WTC11 (cell line): ENCODE results near the gene MAFB.

Source experiments
- ETV6 ChIP-seq: sonication (generic); formaldehyde crosslinking; IDR thresholded peaks from 2 replicates; pipeline ENCODE4 v1.8.1; 2022; ENCODE audit warnings: mild to moderate bottlenecking, missing genetic modification reagents
- IRF2 ChIP-seq: sonication (generic); formaldehyde crosslinking; IDR thresholded peaks from 2 replicates; pipeline ENCODE4 v1.8.0; 2022; ENCODE audit warnings: low read depth, missing genetic modification reagents, borderline replicate concordance
- JUN ChIP-seq: sonication (generic); formaldehyde crosslinking; IDR thresholded peaks from 2 replicates; pipeline ENCODE4 v1.8.0; 2023; ENCODE audit warnings: mild to moderate bottlenecking, missing genetic modification reagents
- MXD4 ChIP-seq: fragments of 250-450 bp; sonication (Bioruptor Pico); IDR thresholded peaks from 2 replicates; pipeline ENCODE4 v1.8.0; 2021; ENCODE audit warnings: mild to moderate bottlenecking, moderate library complexity, borderline replicate concordance
- RELA ChIP-seq: sonication (generic); formaldehyde crosslinking; IDR thresholded peaks from 2 replicates; pipeline ENCODE4 v1.8.1; 2022; ENCODE audit warnings: missing genetic modification reagents, mild to moderate bottlenecking, borderline replicate concordance
- TF ChIP-seq, protein P1 (sequence below): fragments of 200-600 bp; IDR thresholded peaks from 2 replicates; pipeline ENCODE4 v1.8.0; 2022; ENCODE audit warnings: antibody characterized with exemption
- TF ChIP-seq, protein P2 (sequence below): sonication (generic); formaldehyde crosslinking; IDR thresholded peaks from 2 replicates; pipeline ENCODE4 v1.8.0; 2022; ENCODE audit warnings: mild to moderate bottlenecking, missing genetic modification reagents
- TF ChIP-seq, protein P3 (sequence below): sonication (generic); formaldehyde crosslinking; IDR thresholded peaks from 2 replicates; pipeline ENCODE4 v1.8.1; 2023; ENCODE audit warnings: mild to moderate bottlenecking, missing genetic modification reagents, moderate library complexity
- TF ChIP-seq, protein P4 (sequence below): sonication (generic); formaldehyde crosslinking; IDR thresholded peaks from 2 replicates; pipeline ENCODE4 v1.8.1; 2023; ENCODE audit warnings: mild to moderate bottlenecking, missing genetic modification reagents
- TF ChIP-seq, protein P5 (sequence below): sonication (generic); formaldehyde crosslinking; IDR thresholded peaks from 2 replicates; pipeline ENCODE4 v1.8.1; 2022; ENCODE audit warnings: low read depth, missing genetic modification reagents, borderline replicate concordance
- TF ChIP-seq, protein P6 (sequence below): sonication (generic); formaldehyde crosslinking; conservative IDR thresholded peaks from 2 replicates; pipeline ENCODE4 v1.8.1; 2022; ENCODE audit warnings: mild to moderate bottlenecking, missing genetic modification reagents
- TF ChIP-seq, protein P7 (sequence below): fragments of 250-450 bp; sonication (Bioruptor Pico); IDR thresholded peaks from 2 replicates; pipeline ENCODE4 v1.9.0; 2021; ENCODE audit warnings: mild to moderate bottlenecking

DNA sequence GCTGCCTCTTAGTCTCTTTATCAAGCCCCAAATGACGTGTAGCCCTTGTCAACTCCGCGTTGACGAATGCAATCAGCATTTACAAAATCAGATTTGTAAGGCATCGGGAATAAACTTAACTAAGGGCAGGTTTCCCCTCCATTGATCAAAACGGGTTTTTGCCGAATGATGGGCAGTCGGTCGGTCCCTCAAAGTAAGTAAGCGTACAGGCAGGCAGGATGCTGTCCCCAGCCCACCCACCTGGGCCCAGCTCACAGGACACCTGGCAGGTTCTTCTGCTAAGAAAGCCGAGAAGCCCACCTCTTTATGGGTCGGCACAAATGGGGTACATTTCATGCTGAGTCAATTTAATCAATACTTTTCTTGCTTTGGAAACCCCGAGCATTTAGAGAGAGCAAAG lies 22.0 kb upstream of the MAFB start:
- TF ChIP-seq, protein P1, sequence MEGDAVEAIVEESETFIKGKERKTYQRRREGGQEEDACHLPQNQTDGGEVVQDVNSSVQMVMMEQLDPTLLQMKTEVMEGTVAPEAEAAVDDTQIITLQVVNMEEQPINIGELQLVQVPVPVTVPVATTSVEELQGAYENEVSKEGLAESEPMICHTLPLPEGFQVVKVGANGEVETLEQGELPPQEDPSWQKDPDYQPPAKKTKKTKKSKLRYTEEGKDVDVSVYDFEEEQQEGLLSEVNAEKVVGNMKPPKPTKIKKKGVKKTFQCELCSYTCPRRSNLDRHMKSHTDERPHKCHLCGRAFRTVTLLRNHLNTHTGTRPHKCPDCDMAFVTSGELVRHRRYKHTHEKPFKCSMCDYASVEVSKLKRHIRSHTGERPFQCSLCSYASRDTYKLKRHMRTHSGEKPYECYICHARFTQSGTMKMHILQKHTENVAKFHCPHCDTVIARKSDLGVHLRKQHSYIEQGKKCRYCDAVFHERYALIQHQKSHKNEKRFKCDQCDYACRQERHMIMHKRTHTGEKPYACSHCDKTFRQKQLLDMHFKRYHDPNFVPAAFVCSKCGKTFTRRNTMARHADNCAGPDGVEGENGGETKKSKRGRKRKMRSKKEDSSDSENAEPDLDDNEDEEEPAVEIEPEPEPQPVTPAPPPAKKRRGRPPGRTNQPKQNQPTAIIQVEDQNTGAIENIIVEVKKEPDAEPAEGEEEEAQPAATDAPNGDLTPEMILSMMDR: no peak
- TF ChIP-seq MXD4 (CRISPR knock-in tag): no peak
- TF ChIP-seq, protein P2, sequence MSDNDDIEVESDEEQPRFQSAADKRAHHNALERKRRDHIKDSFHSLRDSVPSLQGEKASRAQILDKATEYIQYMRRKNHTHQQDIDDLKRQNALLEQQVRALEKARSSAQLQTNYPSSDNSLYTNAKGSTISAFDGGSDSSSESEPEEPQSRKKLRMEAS (CRISPR knock-in tag): no peak
- TF ChIP-seq, protein P3, sequence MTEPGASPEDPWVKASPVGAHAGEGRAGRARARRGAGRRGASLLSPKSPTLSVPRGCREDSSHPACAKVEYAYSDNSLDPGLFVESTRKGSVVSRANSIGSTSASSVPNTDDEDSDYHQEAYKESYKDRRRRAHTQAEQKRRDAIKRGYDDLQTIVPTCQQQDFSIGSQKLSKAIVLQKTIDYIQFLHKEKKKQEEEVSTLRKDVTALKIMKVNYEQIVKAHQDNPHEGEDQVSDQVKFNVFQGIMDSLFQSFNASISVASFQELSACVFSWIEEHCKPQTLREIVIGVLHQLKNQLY: no peak
- no peak for TF ChIP-seq RELA (CRISPR knock-in tag)
- TF ChIP-seq, protein P4, sequence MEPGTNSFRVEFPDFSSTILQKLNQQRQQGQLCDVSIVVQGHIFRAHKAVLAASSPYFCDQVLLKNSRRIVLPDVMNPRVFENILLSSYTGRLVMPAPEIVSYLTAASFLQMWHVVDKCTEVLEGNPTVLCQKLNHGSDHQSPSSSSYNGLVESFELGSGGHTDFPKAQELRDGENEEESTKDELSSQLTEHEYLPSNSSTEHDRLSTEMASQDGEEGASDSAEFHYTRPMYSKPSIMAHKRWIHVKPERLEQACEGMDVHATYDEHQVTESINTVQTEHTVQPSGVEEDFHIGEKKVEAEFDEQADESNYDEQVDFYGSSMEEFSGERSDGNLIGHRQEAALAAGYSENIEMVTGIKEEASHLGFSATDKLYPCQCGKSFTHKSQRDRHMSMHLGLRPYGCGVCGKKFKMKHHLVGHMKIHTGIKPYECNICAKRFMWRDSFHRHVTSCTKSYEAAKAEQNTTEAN (CRISPR knock-in tag): no peak
- TF ChIP-seq, protein P5, sequence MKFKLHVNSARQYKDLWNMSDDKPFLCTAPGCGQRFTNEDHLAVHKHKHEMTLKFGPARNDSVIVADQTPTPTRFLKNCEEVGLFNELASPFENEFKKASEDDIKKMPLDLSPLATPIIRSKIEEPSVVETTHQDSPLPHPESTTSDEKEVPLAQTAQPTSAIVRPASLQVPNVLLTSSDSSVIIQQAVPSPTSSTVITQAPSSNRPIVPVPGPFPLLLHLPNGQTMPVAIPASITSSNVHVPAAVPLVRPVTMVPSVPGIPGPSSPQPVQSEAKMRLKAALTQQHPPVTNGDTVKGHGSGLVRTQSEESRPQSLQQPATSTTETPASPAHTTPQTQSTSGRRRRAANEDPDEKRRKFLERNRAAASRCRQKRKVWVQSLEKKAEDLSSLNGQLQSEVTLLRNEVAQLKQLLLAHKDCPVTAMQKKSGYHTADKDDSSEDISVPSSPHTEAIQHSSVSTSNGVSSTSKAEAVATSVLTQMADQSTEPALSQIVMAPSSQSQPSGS (CRISPR knock-in tag): no peak
- no peak for TF ChIP-seq IRF2 (CRISPR knock-in tag)
- TF ChIP-seq, protein P6, sequence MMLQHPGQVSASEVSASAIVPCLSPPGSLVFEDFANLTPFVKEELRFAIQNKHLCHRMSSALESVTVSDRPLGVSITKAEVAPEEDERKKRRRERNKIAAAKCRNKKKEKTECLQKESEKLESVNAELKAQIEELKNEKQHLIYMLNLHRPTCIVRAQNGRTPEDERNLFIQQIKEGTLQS (CRISPR knock-in tag): no peak
- TF ChIP-seq ETV6 (CRISPR knock-in tag): no peak
- no peak for TF ChIP-seq JUN
- TF ChIP-seq, protein P7, sequence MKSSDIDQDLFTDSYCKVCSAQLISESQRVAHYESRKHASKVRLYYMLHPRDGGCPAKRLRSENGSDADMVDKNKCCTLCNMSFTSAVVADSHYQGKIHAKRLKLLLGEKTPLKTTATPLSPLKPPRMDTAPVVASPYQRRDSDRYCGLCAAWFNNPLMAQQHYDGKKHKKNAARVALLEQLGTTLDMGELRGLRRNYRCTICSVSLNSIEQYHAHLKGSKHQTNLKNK (CRISPR knock-in tag): no peak
